ENCODE measurements around the gene DUS4L.

- no peak for TF ChIP-seq CTCF (IDR thresholded peaks at IDR 0.05)
- TF ChIP-seq TCF7L2 (IDR thresholded peaks at IDR 0.05; ENCODE audit: low read depth, low read length), result no peak
- TF ChIP-seq SIN3A (IDR thresholded peaks at IDR 0.05; ENCODE audit: borderline replicate concordance, insufficient read depth, low read depth, low read length), result no peak
- TF ChIP-seq POLR2AphosphoS5 (IDR thresholded peaks at IDR 0.05; ENCODE audit: low read depth, low read length), result no peak
These were observed 46.1 kb downstream of the DUS4L start for GRCh38 chr7:107609811-107610261.
